ENCODE results near the gene SAC3D1. TPM values are rescaled to one million over a fixed set of nuclear protein-coding genes. Genes with fewer than 3 reads are reported as not detected.

Gene SAC3D1
- total RNA-seq = 9.2 and 14.4 TPM in 2 replicates

DNA sequence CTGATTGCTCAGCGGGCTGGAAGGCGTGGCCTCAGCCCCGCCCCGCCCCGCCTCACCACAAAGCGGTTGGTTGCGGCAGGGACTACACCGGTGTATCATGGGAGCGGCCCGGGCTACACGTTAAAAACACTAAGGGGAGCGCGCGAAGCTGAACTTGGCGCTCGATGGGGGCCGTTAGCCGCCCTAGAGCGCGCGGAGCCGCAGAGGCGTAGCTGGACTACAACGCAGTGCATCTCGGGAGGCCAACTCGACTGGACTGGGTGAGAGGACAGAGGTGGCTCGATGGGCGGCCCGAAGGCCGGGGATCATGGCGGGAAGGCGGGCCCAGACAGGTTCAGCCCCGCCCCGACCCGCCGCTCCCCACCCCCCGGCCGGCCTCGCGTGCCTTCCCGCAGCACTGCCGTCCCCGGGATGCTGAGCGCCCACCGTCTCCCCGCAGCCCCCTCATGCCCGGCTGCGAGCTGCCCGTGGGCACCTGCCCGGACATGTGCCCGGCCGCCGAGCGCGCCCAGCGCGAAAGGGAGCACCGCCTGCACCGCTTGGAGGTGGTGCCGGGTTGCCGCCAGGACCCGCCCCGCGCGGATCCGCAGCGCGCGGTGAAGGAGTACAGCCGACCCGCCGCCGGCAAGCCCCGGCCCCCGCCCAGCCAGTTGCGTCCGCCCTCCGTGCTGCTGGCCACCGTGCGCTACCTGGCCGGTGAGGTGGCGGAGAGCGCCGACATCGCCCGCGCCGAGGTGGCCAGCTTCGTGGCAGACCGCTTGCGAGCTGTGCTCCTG, at the start of gene SAC3D1:
Gene SAC3D1 (plus strand): TSS at position 364 of the 776 bp plus-strand sequence. CDS start 83 bp downstream, at position 447.

DNA sequence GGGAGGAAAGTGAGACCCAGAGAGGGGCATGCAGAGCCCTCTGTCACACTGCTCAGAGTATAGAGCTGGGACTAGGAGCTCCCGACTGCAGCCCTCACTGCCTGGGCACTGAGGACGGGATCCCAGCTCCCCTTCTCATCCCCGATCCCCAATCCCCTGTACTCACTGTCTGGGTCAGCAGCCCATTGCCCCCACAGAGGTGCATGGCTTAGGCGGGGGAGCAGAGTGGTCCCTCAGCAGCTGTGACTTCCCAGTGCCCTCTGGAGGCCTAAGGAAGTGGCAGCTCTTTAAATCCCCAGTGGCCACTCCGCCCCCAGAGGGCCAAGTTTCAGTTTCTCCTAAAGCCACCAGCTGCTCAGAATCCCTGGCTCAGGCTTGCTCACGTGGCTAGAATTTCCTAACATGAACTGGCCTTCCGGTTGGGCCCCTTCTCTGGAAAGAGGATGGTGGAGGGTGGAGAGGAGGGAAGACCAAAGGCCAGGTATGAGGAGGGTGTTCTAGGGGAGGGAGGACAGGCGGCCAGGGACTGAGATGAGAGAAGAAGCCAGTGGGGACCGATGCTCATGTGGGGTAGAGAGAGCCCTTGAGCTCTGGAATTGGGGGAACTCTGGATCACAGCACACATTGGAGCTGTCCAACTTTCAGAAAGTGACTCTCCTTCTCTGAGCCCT, 44.2 kb upstream of the SAC3D1 start, which contains the start of gene BATF2:
Gene BATF2 (minus strand): TSS at position 262 of the 671 bp plus-strand sequence. CDS start 57 bp downstream, at position 205.

DNA sequence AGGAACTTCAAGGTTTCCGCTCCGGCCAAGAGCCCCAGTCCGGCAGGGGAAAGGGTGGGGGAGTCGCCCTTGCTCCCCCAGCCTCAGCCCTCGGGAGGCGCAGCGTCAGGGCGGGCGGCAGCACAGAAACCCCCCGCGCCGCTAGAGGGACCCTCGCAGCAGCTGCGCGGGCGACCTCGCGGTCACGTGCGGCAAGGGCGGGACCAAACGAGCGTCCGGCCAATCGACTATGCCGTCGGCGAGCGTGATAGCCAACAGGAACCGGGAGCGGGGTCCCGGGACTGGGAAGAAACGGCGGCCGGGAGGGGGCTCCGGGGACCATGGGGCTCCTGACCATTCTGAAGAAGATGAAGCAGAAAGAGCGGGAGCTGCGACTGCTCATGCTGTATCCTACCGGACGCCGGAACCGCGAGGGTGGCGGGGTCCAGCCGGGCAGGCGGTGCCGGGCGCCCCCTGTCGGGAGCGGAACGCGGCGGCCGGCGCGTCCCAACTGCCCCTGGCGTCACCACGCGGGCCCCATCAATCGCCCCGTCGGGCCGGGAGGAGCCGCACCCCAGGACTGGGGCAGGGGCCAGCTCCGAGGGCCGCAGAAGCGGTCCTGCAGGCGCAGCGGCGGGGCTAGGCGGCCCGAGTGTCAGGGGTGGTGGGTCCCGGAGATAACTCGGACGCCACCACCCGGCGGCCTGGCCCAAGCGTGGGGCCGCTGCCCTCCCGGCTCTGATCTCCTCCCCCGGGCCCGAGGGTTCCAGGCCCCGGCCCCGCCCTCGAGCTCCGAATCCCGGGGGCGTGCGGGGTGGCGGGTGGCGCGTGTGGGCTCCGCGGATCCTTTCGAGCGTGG, 26.9 kb upstream of the SAC3D1 start, which contains the start of gene ARL2:
Gene ARL2 (plus strand): TSS at position 273 of the 838 bp plus-strand sequence. CDS start 48 bp downstream, at position 321.

DNA sequence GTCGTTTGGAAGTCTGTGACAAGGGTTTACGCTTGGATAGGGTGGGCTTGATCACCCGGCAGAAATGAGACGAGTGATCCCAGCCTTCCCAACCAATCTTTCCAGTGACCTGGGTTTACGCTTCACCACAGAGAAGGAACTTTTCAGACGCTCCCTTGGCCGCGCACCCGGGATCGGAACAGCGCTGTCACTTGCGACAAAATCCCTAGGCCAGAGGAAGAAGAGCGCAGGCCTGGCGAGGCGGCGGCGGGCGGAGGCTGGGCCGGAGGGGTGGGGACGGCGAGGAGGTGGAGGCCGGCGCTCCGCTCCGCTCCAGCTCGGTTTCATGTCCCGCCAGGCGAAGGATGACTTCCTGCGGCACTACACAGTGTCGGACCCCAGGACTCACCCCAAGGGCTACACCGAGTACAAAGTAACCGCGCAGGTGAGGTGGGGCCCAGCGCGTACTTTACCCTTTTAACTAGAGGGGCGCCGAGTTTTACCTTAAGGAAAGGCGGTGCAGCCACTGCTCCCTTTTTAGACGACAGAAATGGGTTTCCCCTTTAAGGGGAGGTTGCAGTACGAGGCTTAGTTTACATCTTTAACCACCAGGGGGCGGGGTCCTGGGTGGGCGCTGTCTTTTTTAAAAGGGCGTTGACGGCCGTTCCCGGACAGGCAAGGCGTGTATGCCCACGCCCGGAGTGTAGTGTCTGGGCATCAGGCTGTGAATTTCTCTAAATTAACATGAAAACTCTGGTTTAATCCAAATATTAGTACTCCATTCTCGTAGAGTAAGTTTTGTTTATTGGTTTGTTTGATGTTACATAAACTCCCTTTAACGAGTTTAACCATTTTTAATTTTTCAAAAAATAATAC, 13.6 kb upstream of the SAC3D1 start, which contains the start of gene SNX15:
Gene SNX15 (plus strand): TSS at position 227 of the 855 bp plus-strand sequence. CDS start 99 bp downstream, at position 326.

DNA sequence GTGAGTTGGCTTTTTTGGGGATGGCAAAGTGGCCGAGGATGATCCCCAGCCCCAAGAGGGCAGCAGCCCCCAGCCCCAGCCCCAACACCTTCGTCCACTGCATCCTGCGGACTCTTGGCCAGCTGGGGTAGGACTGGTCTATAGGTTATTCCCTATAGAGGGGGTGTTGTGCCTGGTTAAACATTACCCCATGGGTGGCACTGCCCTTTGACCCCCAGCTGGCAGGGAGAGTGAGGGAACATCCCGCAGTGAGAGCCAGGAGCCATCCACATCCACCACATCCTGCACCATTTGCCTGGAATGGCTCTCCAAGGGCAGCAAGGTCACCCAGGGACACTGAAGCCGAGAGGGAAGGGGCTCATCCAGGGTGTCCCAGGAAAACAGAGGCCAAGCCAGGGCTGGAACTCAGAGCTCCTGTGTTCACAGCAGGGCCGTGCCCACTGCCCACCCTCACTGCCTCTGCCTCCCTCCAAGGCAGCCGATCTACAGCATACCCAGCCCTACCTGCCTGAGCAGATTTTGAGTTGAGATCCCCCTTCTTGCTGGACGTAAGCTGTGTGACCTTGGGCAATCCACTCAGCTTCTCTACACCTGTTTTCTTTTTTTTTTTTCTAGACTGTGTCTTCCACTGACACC, 17.5 kb downstream of the SAC3D1 start, which contains the start of gene NAALADL1:
Gene NAALADL1 (minus strand): TSS at position 135 of the 636 bp plus-strand sequence. CDS start 32 bp downstream, at position 103.

DNA sequence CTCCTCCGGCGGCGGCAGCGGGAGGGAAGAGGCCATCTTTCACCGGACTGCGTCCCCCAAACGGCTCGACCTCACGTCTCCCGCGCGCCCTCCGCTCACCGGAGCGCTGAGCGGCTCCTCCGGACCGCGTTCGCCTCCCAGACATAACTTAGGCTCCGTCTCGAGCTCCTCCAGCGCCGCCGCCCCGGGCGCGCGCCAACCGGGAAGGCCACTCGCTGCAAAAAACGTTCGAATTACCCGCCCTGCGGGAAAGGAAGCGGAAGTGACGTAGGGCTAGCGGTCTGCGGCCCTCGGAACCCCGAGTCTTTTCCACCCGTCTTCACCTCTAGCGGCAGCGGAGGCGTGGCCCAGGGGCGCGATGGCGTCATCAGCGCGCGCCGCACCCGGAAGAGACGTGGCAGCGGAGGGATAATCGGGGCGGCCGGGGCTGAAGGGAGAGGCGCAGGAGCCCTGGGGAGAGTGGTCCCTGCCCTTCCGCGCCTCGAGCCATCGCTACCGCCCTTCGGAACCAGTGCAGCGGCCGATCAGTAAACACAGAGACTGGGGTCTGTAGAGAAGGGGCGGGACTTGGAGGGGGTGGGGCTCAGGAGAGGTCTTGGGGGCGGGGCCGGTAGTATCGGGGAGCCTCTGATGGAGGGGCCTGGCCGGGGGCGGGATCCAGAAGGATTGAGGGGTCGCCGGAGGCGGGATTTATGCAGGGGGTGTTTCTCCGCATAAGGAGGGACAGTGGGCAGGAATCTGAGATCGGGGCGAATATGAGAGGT, 43.0 kb downstream of the SAC3D1 start, which contains the start of the genes CDCA5 and ZFPL1:
Gene CDCA5 (minus strand): TSS at position 207 of the 764 bp plus-strand sequence. CDS start 62 bp downstream, at position 145.
Gene ZFPL1 (plus strand): TSS at position 389 of the 764 bp plus-strand sequence. CDS start 477 bp downstream, outside the sequence.

Other genes with a start within 250 kb of the SAC3D1 start
- gene MAP4K2, start 238.0 kb upstream of the SAC3D1 start, total RNA-seq = 9.6 and 18.0 TPM in 2 replicates
- gene MEN1, start 230.7 kb upstream of the SAC3D1 start, total RNA-seq = 17.3 and 32.3 TPM in 2 replicates
- gene CDC42BPG, start 196.6 kb upstream of the SAC3D1 start, total RNA-seq = 0.15 and 0.33 TPM in 2 replicates
- 87.1 and 151 TPM in 2 replicates for gene EHD1, start 162.6 kb upstream of the SAC3D1 start, total RNA-seq
- gene ATG2A, start 124.0 kb upstream of the SAC3D1 start, total RNA-seq = 19.6 and 20.5 TPM in 2 replicates
- 9.2 and 17.0 TPM in 2 replicates for gene PPP2R5B, start 116.5 kb upstream of the SAC3D1 start, total RNA-seq
- gene GPHA2, start 105.3 kb upstream of the SAC3D1 start, total RNA-seq = not detected in 2 replicates
- gene MAJIN, start 69.1 kb upstream of the SAC3D1 start, total RNA-seq = not detected in 2 replicates
- gene BATF2, start 44.2 kb upstream of the SAC3D1 start, total RNA-seq = 1.0 and 2.5 TPM in 2 replicates
- 108 and 119 TPM in 2 replicates for gene ARL2, start 27.1 kb upstream of the SAC3D1 start, total RNA-seq
- gene SNX15, start 13.8 kb upstream of the SAC3D1 start, total RNA-seq = 12.9 and 23.5 TPM in 2 replicates
- 38.2 and 46.3 TPM in 2 replicates for gene NAALADL1, start 17.3 kb downstream of the SAC3D1 start, total RNA-seq
- 1.2 and 9.7 TPM in 2 replicates for gene CDCA5, start 42.8 kb downstream of the SAC3D1 start, total RNA-seq
- gene ZFPL1, start 43.0 kb downstream of the SAC3D1 start, total RNA-seq = 38.5 and 47.6 TPM in 2 replicates
- 170 and 228 TPM in 2 replicates for gene VPS51, start 55.0 kb downstream of the SAC3D1 start, total RNA-seq
- gene TM7SF2, start 70.7 kb downstream of the SAC3D1 start, total RNA-seq = 16.4 and 23.3 TPM in 2 replicates
- 9.2 and 15.9 TPM in 2 replicates for gene ZNHIT2, start 76.5 kb downstream of the SAC3D1 start, total RNA-seq
- 159 and 247 TPM in 2 replicates for gene FAU, start 80.9 kb downstream of the SAC3D1 start, total RNA-seq
- gene MRPL49, start 81.1 kb downstream of the SAC3D1 start, total RNA-seq = 50.4 and 55.6 TPM in 2 replicates
- gene SYVN1, start 93.3 kb downstream of the SAC3D1 start, total RNA-seq = 19.8 and 22.7 TPM in 2 replicates
- gene SPDYC, start 129.0 kb downstream of the SAC3D1 start, total RNA-seq = not detected in 2 replicates
- 175 and 262 TPM in 2 replicates for gene CAPN1, start 140.7 kb downstream of the SAC3D1 start, total RNA-seq
- gene POLA2, start 220.8 kb downstream of the SAC3D1 start, total RNA-seq = 2.3 and 9.6 TPM in 2 replicates